GM18951 (cell line): Measurements from ENCODE around the gene NLRP6.

Experiments
- POLR2A ChIP-seq: IDR thresholded peaks from 4 replicates; pipeline ENCODE4 v1.6.1; 2011; ENCODE audit warnings: mild to moderate bottlenecking; ENCODE audit not compliant: insufficient read length, insufficient read depth; ENCODE audit errors: extremely low read depth
- in situ Hi-C: fragments of 300-500 bp; cut with MboI; formaldehyde crosslinking; loops from one replicate; pipeline ENCODE4 v1.12.0; 2022; ENCODE audit warnings: low sequenced_read_pairs, mixed read lengths, inconsistent platforms; ENCODE audit not compliant: unreplicated experiment

Gene NLRP6

DNA sequence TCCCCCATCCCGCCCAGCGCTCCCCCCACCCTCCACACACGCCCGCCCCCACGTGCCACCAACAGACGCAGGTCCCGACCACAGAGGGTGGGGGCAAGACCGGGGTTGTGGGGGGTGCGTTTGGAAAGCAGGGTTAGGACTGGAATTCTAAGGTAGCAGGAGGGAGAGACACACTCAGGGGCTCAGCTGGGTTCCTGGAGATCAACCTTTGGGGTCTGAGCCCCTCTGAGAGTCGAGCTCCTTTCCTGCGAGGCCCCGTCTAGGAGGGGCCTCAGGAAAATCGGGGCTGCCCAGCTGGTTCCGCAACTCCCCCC is 11.1 kb downstream of the NLRP6 start:
- no peak for TF ChIP-seq POLR2A
- in situ Hi-C loops: no loop called here

DNA sequence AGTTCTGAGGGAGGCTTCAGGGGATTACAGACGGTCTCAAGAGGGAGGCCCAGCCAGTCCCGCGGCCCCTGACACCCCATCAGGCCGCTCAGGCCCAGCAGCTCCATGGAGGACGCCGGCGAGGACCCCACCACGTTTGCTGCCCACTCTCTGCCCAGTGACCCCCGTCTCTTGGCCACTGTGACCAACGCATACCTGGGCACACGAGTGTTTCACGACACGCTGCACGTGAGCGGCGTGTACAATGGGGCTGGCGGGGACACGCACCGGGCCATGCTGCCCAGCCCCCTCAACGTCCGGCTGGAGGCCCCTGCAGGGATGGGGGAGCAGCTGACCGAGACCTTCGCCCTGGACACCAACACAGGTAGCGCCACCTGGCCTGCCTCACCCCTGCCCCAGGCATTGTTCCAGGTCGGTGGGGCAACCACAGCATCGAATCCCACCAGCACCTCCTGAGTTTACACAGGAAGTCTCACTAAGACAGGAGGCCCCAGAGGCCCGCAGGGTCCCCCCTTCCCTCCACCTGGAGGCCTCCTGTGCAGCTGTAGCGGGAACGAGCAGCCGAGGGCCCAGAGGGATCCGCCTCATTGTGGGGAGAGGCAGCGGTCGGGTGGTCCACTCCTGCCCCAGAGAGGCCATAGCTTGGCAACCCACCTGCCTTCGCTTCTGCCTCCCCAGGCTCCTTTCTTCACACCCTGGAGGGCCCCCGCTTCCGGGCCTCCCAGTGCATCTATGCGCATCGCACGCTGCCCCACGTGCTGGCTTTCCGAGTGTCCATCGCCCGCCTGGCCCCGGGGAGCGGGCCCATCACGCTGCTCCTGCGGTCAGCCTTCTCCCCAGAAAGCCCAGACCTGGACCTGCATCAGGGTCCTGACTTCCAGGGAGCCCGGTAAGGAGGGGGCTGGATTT is 11.8 kb downstream of the NLRP6 start:
- in situ Hi-C loops: no loop called here

DNA sequence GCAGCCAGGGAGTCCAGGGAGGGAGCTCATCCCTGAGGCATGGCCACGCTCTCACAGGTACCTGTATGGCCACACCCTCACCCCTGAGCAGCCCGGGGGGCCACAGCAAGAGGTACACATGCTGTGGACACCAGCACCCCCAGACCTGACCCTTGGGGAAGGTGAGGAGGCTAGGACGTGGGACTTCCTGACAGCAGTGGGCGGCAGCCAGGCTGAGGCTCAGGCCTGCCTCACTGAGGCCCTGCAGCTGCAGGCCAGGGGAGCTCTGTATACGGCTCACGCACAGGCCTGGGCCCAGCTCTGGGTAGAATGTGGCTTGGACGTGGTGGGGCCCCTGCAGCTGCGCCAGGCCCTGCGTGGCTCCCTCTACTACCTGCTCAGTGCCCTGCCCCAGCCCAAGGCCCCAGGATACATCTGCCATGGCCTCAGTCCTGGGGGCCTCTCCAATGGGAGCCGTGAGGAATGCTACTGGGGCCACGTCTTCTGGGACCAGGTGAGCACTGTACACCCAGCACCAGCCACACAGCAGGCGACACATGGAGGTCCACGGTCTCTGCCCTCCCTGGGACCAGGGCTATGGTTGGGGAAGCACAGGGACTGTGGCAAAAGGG is 12.5 kb downstream of the NLRP6 start:
- no peak for TF ChIP-seq POLR2A
- in situ Hi-C loops: no loop called here

More for the DNA sequence above, 11.8 kb downstream of the NLRP6 start:
- no peak for TF ChIP-seq POLR2A

DNA sequence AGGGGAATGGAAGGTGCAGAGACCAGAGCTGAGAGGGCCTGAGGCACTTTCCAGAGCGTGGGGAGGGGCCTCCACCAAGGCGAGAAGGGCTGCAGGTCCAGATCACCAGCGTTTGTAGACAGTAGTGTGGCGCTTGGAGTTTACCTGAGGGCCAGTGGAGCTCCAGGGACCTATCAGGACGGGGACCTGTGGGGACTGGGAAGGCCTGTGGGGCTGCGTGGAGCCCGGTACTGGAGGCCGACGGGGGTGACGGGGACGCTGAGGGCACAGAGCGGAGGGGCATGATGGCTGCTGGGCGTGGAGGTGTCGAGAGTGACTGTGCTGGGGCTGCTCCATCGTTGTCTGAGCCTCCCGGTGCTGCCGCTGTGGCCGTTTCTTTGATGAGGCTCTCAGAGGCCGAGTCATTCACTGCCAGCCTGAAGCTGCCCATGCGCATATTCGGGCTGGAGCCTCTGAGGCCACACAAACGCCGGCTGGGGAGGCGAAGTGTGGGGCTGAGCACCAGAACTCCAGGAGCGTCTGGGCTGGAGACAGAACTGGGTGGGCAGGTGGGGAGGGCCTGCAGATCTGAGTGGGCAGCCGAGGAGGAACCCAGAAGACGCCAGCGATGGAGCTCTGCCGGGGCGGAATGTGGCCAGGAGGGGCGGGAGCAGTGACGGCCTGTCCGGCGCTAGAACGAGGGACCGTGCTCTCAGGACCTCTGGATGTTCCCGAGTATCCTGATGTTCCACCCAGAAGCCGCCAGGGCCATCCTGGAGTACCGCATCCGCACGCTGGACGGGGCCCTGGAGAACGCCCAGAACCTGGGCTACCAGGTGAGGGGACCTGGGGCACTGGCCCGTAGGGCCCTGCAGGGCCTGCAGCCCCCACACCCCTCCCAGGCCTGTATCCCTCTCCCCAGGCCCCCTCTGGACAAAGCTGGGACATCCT is 13.3 kb downstream of the NLRP6 start:
- in situ Hi-C loops: no loop called here

DNA sequence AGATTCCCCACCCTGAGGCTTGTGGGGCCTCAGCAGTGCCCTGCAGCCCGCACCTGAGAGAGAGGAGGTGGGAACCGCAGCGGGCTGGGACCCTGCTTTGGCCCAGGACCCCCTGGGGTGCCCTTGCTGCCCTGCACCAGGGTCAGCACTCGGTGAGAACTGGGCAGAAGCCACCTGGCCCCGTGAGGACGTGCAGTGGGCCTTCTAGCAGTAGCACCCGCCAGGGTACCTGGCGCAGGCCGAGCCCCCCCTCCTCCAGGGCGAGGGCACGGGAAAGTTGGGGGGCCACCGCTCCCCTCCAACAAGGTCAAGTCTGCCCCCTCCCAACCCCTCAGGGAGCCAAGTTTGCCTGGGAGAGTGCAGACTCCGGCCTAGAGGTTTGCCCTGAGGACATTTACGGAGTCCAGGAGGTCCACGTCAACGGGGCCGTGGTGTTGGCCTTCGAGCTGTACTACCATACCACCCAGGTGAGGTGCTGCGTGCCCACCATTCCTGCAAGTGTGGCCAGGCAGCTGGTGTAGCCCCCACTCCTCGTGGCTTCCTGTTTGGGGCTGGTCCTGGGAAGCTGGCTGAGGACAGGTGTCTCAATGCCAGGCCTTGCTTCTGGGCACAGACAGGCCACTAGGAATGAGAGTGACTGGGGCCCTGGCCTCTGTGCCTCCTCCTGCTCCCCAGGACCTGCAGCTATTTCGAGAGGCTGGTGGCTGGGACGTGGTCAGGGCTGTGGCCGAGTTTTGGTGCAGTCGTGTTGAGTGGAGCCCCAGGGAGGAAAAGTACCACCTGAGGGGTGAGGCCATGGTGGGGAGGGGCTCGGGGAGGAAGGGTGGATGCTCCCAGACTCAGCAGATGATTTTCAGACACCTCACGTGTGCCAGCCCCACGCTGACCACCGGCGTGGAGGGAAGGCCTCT is 14.3 kb downstream of the NLRP6 start:
- TF ChIP-seq POLR2A: no peak
- in situ Hi-C loops: no loop called here

More for the DNA sequence above, 13.3 kb downstream of the NLRP6 start:
- TF ChIP-seq POLR2A: no peak

DNA sequence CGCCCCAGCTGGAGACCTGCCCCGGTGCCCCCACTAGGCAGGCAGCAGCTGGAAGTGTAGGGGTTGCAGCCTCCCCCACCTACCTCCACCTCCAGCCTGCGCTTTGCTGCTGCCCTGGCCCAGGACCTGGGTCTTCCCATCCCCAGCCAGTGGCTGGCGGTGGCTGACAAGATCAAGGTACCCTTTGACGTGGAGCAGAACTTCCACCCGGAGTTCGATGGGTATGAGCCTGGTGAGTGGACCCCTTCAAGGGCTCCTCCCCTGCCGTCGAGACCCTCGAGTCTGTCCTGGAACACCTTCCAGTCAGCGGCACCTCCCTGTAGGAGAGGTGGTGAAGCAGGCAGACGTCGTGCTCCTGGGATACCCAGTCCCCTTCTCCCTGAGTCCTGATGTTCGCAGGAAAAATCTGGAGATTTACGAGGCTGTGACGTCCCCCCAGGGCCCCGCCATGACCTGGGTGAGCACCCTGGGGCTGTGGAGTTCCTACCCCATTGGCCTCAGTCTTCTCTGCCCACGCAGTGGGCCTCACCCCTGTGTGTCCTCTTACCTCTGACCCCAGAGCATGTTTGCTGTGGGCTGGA is 15.2 kb downstream of the NLRP6 start:
- in situ Hi-C loops: no loop called here
- no peak for TF ChIP-seq POLR2A

DNA sequence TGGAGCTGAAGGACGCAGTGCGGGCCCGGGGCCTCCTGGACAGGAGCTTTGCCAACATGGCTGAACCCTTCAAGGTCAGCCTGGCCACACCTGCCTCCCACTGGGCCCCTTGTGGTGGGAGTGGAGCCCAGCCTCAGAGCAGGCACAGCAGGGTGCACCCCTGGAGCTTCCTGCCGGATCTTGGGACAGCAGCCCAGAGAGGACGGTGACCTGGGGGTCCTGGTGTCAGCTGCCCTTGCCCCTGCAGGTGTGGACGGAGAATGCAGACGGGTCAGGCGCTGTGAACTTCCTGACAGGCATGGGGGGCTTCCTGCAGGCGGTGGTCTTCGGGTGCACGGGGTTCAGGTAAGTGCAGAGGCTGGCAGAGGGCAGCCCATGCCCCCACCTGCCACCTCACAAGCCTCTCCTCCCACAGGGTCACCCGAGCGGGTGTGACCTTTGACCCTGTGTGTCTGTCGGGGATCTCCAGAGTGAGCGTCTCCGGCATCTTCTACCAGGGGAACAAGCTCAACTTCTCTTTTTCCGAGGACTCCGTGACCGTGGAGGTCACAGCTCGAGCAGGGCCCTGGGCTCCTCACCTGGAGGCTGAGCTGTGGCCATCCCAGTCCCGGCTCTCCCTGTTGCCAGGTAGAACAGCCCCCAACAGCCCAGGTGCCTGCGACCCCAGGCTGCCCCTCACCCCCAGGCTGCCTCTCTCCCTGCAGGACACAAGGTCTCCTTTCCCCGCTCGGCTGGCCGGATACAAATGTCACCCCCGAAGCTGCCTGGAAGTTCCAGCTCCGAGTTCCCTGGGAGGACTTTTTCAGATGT is 15.8 kb downstream of the NLRP6 start:
- in situ Hi-C loops: no loop called here

DNA sequence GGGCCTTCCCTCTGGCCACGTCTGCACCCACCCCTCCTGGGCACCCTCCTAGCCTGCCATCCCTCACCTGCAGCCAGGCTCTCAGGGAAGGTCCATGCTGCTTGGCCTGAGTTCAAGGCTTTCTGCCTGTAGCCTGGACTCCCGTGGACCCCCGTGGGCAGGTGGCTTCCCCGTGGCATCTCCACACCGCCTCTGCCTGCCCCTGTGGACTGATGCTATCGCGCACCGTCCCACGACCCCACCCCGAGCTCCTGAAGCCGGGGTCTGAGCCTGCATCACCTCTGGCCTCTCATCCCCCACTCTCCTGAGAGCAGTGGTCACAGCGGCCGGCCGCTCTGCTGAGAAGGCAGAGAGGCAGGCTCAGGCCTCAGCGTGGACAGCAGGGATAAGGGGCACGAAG is 16.6 kb downstream of the NLRP6 start:
- in situ Hi-C loops: no loop called here
- TF ChIP-seq POLR2A: no peak

More for the DNA sequence above, 15.8 kb downstream of the NLRP6 start:
- no peak for TF ChIP-seq POLR2A

DNA sequence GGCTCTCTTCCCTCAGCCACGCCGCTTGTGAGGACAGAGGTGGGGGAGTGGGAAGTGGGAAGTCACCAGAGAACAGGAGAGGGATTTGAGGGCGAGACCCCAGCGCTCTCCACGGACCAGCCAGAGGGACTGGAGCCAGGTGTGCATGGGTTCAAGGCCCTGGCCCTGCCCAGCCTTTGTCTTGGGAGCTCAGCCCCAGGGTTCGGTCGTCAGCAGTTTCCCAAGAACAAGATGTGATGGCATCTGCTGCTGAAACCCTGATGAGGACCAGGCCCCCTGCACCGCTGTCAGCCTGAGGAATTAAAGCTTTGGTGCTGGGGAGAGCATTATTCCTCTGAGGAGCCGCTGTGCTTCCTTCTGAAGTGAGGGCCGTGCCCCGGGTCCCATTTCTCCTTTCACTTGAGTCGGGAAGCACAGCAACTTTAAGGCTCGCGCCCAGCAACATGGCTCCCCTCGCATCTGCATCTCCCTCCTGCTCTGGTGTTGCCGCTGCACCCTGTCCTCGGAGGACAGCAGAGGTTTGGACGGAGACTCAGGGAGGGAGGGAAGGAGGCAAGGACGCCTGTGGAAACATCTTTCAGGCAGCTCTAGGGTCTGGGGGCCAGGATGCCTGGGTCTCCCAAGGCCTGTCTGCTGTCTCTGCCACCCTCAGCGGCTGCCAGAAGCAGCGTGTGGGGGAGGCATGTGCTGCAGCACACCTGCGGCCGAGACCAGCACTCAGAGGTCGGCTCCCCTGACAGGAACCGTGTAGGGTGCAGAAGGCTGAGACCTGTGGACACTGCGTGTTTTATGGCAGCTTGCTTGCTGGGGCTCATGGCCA is 17.4 kb downstream of the NLRP6 start:
- no peak for TF ChIP-seq POLR2A
- in situ Hi-C loops: no loop called here

DNA sequence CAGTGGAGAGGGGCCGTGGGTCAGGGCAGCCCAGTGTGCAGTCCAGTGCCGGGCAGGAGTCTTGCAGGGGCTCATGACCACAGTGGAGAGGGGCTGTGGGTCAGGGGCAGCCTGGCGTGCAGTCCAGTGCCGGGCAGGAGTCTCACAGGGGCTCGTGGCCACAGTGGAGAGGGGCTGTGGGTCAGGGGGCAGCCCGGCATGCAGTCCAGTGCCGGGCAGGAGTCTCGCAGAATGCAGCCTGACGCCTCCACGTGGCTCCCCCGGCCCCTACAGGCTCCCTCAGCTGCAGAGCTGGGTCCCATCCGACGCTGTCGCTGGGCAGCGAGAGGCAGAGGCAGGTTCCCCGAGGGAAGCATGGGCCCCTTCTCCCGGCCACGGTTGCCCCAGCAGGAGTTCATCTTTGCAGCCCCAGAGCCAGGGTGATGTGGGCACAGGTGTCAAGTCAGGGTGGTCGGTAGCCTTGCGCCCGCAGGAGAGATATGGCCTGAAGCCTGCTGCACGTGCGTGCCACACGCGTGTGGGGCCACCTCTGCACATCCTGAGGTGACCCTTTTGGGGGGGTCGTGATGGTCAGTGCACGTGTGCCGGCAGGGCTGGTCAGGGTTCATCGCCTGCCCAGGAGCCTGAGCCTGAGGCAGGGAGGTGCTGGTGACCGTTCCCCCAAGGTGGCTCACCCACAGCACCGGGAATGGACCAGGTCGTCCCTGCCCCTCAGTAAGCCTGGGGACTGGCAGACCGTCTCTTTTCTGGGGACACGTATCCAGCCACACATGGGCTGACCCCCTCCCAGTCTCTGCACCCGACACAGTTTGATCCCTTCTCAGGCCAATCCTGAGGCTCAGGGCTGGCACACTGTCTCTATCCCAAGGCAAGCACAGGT is 18.2 kb downstream of the NLRP6 start:
- in situ Hi-C loops: no loop called here
- no peak for TF ChIP-seq POLR2A

DNA sequence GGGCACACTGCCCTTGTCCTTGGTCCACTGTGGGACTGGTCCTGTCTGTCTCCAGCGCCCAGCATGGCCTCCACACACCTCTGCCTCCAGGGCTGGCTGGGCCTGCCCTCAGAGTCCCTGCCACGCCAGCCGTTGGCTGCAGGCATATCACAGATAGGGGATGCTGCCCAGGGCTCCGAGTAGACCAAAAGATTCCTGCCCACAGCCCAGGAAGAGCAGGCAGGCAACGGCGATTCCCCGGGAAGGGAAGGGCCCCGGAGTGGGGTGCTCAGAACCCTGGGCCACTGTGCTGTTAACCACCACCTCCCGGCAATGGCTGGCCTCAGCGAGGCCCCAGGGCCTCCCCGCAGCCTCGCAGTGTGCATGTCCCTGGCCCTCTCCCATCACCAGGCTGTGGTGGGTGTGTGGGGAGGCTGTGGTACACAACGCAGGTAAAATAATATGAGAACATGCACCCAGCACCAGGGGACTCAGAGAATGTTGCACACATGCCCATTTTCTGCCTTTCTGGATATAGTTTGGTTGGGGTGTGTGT is 18.9 kb downstream of the NLRP6 start:
- no peak for TF ChIP-seq POLR2A
- in situ Hi-C loops: no loop called here
